ENCODE data around the gene TRIM7. TPM values are rescaled to one million over a fixed set of nuclear protein-coding genes. Genes with fewer than 3 reads are reported as not detected.

Gene TRIM7
- total RNA-seq, 1 donor from 2014 or later: 4.4 TPM

- Histone ChIP-seq H3K36me3 (ENCODE audit: control insufficient read depth, insufficient read depth, low read length) (peaks cover 12% of the 10 kb centered on the region), H3K4me3 (ENCODE audit: low read depth, low read length) (no peak overlapping the region), H3K27me3 (ENCODE audit: control insufficient read depth, insufficient read depth, low read length) (no peaks in the 10 kb centered on the region)
- no peak for DNase-seq (ENCODE audit: low read depth)
- no peak for TF ChIP-seq CTCF (IDR thresholded peaks at IDR 0.05; ENCODE audit: insufficient read depth, low read length, poor library complexity, severe bottlenecking)
These were observed 32.1 kb upstream of the TRIM7 start for GRCh38 chr5:181236954-181237641.

- no peaks in the 10 kb centered on the region for H3K27me3 ChIP-seq (ENCODE audit: control insufficient read depth, insufficient read depth, low read length)
- no peak overlapping the region for H3K4me3 ChIP-seq (ENCODE audit: low read depth, low read length)
- no peak for TF ChIP-seq CTCF (IDR thresholded peaks at IDR 0.05; ENCODE audit: insufficient read depth, low read length, poor library complexity, severe bottlenecking)
- DNase-seq (ENCODE audit: low read depth): no peak
- H3K36me3 ChIP-seq (ENCODE audit: control insufficient read depth, insufficient read depth, low read length): peaks cover 12% of the 10 kb centered on the region
These were observed 31.5 kb upstream of the TRIM7 start for GRCh38 chr5:181236471-181236870.

- no peak for TF ChIP-seq CTCF (IDR thresholded peaks at IDR 0.05; ENCODE audit: insufficient read depth, low read length, poor library complexity, severe bottlenecking)
These were observed 30.8 kb upstream of the TRIM7 start for GRCh38 chr5:181235689-181236366.

GRCh38 chr5:181235323-181235688 is 30.3 kb upstream of the TRIM7 start:
- DNase-seq (ENCODE audit: low read depth): no peak

More at GRCh38 chr5:181235689-181236366, 30.8 kb upstream of the TRIM7 start:
- peaks cover 12% of the 10 kb centered on the region for H3K36me3 ChIP-seq (ENCODE audit: control insufficient read depth, insufficient read depth, low read length)
- H3K27me3 ChIP-seq (ENCODE audit: control insufficient read depth, insufficient read depth, low read length): no peaks in the 10 kb centered on the region
- no peak overlapping the region for H3K4me3 ChIP-seq (ENCODE audit: low read depth, low read length)
- no peak for DNase-seq (ENCODE audit: low read depth)

GRCh38 chr5:181234455-181235306 is 29.7 kb upstream of the TRIM7 start:
- no peak for DNase-seq (ENCODE audit: low read depth)
- Histone ChIP-seq H3K36me3 (ENCODE audit: control insufficient read depth, insufficient read depth, low read length) (peaks cover 12% of the 10 kb centered on the region), H3K4me3 (ENCODE audit: low read depth, low read length) (no peak overlapping the region), H3K27me3 (ENCODE audit: control insufficient read depth, insufficient read depth, low read length) (no peaks in the 10 kb centered on the region)
- no peak for TF ChIP-seq CTCF (IDR thresholded peaks at IDR 0.05; ENCODE audit: insufficient read depth, low read length, poor library complexity, severe bottlenecking)

More at GRCh38 chr5:181235323-181235688, 30.3 kb upstream of the TRIM7 start:
- Histone ChIP-seq H3K36me3 (ENCODE audit: control insufficient read depth, insufficient read depth, low read length) (peaks cover 12% of the 10 kb centered on the region), H3K27me3 (ENCODE audit: control insufficient read depth, insufficient read depth, low read length) (no peaks in the 10 kb centered on the region), H3K4me3 (ENCODE audit: low read depth, low read length) (no peak overlapping the region)
- no peak for TF ChIP-seq CTCF (IDR thresholded peaks at IDR 0.05; ENCODE audit: insufficient read depth, low read length, poor library complexity, severe bottlenecking)

Data from kidney epithelial cell (primary cell).